ENCODE data around the gene PDLIM4. TPM values are rescaled to one million over a fixed set of nuclear protein-coding genes. Genes with fewer than 3 reads are reported as not detected.

PDLIM4 gene
- polyA plus RNA-seq, 1 donor = 17.9 TPM

GRCh38 chr5:132226516-132227234 lies 30.8 kb upstream of the PDLIM4 start:
- WGBS (ENCODE audit: insufficient coverage, low lambda C conversion rate) = 100% methylated on average over 1 of the region's 23 CpGs
- H3K4me3 ChIP-seq (ENCODE audit: low read length) = peak overlapping the region; percentile 54
- H3K27me3 ChIP-seq (ENCODE audit: control insufficient read depth, insufficient read depth, low read length) = no peaks in the 10 kb centered on the region
- DNase-seq = no peak
- no peaks in the 10 kb centered on the region for H3K36me3 ChIP-seq (ENCODE audit: control insufficient read depth, insufficient read depth, low read length)
- H3K27ac ChIP-seq (ENCODE audit: low read length) = no peak overlapping the region
- H3K4me1 ChIP-seq (ENCODE audit: control insufficient read depth, insufficient read depth, low read length) = peaks cover 7% of the 10 kb centered on the region
- no peaks in the 10 kb centered on the region for H3K9me3 ChIP-seq (ENCODE audit: control insufficient read depth, low read depth, low read length)

- DNase-seq = no peak
- WGBS (ENCODE audit: insufficient coverage, low lambda C conversion rate) = no CpG with 5 or more reads among the region's 13 CpGs
- H3K36me3 ChIP-seq (ENCODE audit: control insufficient read depth, insufficient read depth, low read length) = no peaks in the 10 kb centered on the region
- H3K27ac ChIP-seq (ENCODE audit: low read length) = no peak overlapping the region
- no peaks in the 10 kb centered on the region for H3K9me3 ChIP-seq (ENCODE audit: control insufficient read depth, low read depth, low read length)
- H3K4me3 ChIP-seq (ENCODE audit: low read length) = peak overlapping the region; percentile 54
- no peaks in the 10 kb centered on the region for H3K27me3 ChIP-seq (ENCODE audit: control insufficient read depth, insufficient read depth, low read length)
- H3K4me1 ChIP-seq (ENCODE audit: control insufficient read depth, insufficient read depth, low read length) = peaks cover 7% of the 10 kb centered on the region
Observed at GRCh38 chr5:132227235-132227484, 30.3 kb upstream of the PDLIM4 start.

- Histone ChIP-seq H3K4me3 (ENCODE audit: low read length) (peak within 1 kb of the TSS; percentile 54), H3K4me1 (ENCODE audit: control insufficient read depth, insufficient read depth, low read length) (peaks cover 7% of the 10 kb centered on the region), H3K36me3 (ENCODE audit: control insufficient read depth, insufficient read depth, low read length) (no peaks in the 10 kb centered on the region), H3K9me3 (ENCODE audit: control insufficient read depth, low read depth, low read length) (no peaks in the 10 kb centered on the region), H3K27me3 (ENCODE audit: control insufficient read depth, insufficient read depth, low read length) (no peaks in the 10 kb centered on the region), H3K27ac (ENCODE audit: low read length) (no peak within 1 kb of the TSS)
- no CpG with 5 or more reads among the region's 92 CpGs for WGBS (ENCODE audit: insufficient coverage, low lambda C conversion rate)
- peak; percentile 76 to 88 for DNase-seq
Observed at GRCh38 chr5:132227485-132228240, 29.8 kb upstream of the PDLIM4 start, which contains the start of gene P4HA2. Gene P4HA2 (minus strand): TSS chr5:132227853. CDS start chr5:132218626, 9,227 bp downstream.

- Histone ChIP-seq H3K9me3 (ENCODE audit: control insufficient read depth, low read depth, low read length) (no peaks in the 10 kb centered on the region), H3K4me1 (ENCODE audit: control insufficient read depth, insufficient read depth, low read length) (peaks cover 7% of the 10 kb centered on the region), H3K36me3 (ENCODE audit: control insufficient read depth, insufficient read depth, low read length) (no peaks in the 10 kb centered on the region), H3K4me3 (ENCODE audit: low read length) (peak overlapping the region; percentile 54), H3K27ac (ENCODE audit: low read length) (no peak overlapping the region), H3K27me3 (ENCODE audit: control insufficient read depth, insufficient read depth, low read length) (no peaks in the 10 kb centered on the region)
- WGBS (ENCODE audit: insufficient coverage, low lambda C conversion rate) = no CpG with 5 or more reads among the region's 27 CpGs
- no peak for DNase-seq
Observed at GRCh38 chr5:132228241-132229035, 29.1 kb upstream of the PDLIM4 start.

- H3K27ac ChIP-seq (ENCODE audit: low read length) = no peak overlapping the region
- no peaks in the 10 kb centered on the region for H3K9me3 ChIP-seq (ENCODE audit: control insufficient read depth, low read depth, low read length)
- no peaks in the 10 kb centered on the region for H3K36me3 ChIP-seq (ENCODE audit: control insufficient read depth, insufficient read depth, low read length)
- DNase-seq = no peak
- 100% methylated on average over 2 of the region's 5 CpGs for WGBS (ENCODE audit: insufficient coverage, low lambda C conversion rate)
- no peak overlapping the region for H3K4me3 ChIP-seq (ENCODE audit: low read length)
- no peaks in the 10 kb centered on the region for H3K27me3 ChIP-seq (ENCODE audit: control insufficient read depth, insufficient read depth, low read length)
- H3K4me1 ChIP-seq (ENCODE audit: control insufficient read depth, insufficient read depth, low read length) = peaks cover 7% of the 10 kb centered on the region
Observed at GRCh38 chr5:132229236-132229635, 28.3 kb upstream of the PDLIM4 start.

DNA sequence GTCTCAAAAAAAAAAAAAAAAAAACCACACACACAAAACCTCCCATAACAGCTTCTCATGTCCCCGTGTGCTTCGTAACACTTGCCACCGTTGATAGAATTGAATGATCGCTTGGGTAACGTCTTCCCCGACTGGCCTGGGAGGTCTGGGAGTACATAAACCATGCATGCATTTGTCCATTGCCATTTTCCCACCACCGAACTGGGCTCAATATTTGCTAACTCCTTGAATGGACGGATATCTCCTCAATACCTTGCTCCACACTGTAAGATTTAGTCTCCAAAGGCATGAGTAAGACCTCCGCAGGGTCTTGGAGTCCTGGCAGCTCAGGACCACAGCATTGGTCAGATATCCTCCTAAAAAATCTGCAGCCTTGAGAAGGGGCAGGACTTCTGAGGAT lies 26.6 kb upstream of the PDLIM4 start:
- Histone ChIP-seq H3K36me3 (ENCODE audit: control insufficient read depth, insufficient read depth, low read length) (no peaks in the 10 kb centered on the region), H3K9me3 (ENCODE audit: control insufficient read depth, low read depth, low read length) (no peaks in the 10 kb centered on the region), H3K27me3 (ENCODE audit: control insufficient read depth, insufficient read depth, low read length) (no peaks in the 10 kb centered on the region), H3K4me1 (ENCODE audit: control insufficient read depth, insufficient read depth, low read length) (peaks cover 7% of the 10 kb centered on the region), H3K27ac (ENCODE audit: low read length) (no peak overlapping the region), H3K4me3 (ENCODE audit: low read length) (no peak overlapping the region)
- WGBS (ENCODE audit: insufficient coverage, low lambda C conversion rate) = no CpG with 5 or more reads among the region's 9 CpGs
- DNase-seq = no peak

DNA sequence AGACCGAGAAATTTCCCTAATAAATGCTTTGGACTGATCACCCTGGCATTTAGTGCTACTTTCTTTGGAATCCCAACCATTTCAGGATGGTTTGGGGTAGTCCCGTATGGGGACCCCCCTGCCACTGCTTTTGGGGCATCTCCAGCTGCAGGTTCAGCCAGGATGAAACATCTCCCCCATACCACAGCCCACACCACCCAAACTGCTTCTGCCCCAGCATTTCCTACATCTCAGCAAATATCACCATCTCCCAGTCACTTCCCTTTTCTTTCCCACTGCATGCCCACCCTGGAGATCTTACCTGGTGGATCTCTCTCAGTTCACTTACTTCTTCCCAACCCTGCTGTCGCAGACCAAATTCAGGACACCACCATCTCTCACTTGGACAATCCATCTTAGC lies 25.0 kb upstream of the PDLIM4 start:
- DNase-seq = no peak
- no peaks in the 10 kb centered on the region for H3K4me1 ChIP-seq (ENCODE audit: control insufficient read depth, insufficient read depth, low read length)
- no CpG with 5 or more reads among the region's 3 CpGs for WGBS (ENCODE audit: insufficient coverage, low lambda C conversion rate)
- no peak overlapping the region for H3K27ac ChIP-seq (ENCODE audit: low read length)
- H3K36me3 ChIP-seq (ENCODE audit: control insufficient read depth, insufficient read depth, low read length) = no peaks in the 10 kb centered on the region
- no peaks in the 10 kb centered on the region for H3K27me3 ChIP-seq (ENCODE audit: control insufficient read depth, insufficient read depth, low read length)
- no peak overlapping the region for H3K4me3 ChIP-seq (ENCODE audit: low read length)
- no peaks in the 10 kb centered on the region for H3K9me3 ChIP-seq (ENCODE audit: control insufficient read depth, low read depth, low read length)

DNA sequence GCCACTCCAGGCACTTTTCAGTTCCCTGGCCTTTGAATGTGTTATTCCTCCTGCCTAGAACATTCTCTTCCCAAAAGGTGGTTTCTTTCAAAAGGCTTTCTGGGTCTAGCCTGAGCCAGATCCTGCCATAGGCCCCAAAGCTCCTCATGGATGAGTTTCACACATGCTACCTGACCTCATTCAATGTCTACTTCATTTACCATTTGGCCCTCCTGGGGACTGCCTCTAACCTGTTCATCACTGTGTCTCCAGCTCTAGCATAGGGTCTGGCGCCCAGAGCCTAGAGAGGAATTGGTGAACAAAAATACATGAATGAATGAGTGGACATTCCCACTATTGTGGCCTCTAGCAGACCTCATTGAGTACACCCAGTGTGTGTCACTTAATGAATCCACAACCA lies 24.4 kb upstream of the PDLIM4 start:
- no peak for DNase-seq
- H3K27ac ChIP-seq (ENCODE audit: low read length) = no peak overlapping the region
- WGBS (ENCODE audit: insufficient coverage, low lambda C conversion rate) = no CpG with 5 or more reads among the region's 1 CpG
- H3K27me3 ChIP-seq (ENCODE audit: control insufficient read depth, insufficient read depth, low read length) = no peaks in the 10 kb centered on the region
- no peak overlapping the region for H3K4me3 ChIP-seq (ENCODE audit: low read length)
- no peaks in the 10 kb centered on the region for H3K36me3 ChIP-seq (ENCODE audit: control insufficient read depth, insufficient read depth, low read length)
- H3K4me1 ChIP-seq (ENCODE audit: control insufficient read depth, insufficient read depth, low read length) = no peaks in the 10 kb centered on the region
- no peaks in the 10 kb centered on the region for H3K9me3 ChIP-seq (ENCODE audit: control insufficient read depth, low read depth, low read length)

DNA sequence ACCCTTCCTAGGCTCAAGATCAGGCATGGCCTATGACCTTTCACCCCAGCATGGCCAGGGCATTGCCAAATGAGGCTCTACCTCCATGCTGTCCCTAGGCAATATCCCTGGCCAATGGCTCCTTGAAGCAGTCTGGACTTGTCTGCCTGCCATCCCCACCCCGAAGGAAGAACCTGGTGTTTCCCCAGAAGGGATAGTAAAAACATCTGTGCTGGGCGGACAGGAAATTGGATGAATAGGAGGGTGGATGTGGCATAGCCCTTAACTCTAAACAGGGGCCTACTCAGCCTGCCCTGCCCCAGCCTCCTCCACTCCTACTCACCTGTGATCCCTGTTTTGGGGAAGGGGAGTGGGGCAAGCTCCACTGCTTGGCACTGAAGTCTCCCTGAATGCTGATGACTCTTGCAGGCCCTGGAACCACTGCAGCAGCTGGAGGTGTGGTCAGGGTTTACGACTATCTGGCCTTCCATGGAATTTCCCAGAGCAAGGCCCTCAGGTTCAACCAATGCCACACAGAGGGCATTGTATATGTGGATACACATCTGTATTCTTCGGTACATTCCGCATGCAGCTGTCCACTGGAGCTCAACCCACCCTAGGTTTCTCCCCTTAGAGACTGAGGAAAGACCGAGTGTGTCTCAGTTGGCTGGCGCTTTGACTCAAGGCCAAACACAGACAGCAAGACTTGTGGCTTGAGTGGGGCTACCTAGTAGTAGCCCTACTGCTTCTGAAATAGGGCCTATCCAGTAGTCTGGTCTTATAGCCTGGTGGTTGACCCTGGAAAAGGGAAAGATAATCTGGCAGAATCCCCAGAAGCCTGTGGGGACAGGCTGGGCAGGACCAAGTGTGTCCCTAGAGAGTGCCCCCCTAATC lies 23.4 kb upstream of the PDLIM4 start:
- WGBS (ENCODE audit: insufficient coverage, low lambda C conversion rate) = no CpG with 5 or more reads among the region's 7 CpGs
- no peaks in the 10 kb centered on the region for H3K9me3 ChIP-seq (ENCODE audit: control insufficient read depth, low read depth, low read length)
- H3K36me3 ChIP-seq (ENCODE audit: control insufficient read depth, insufficient read depth, low read length) = no peaks in the 10 kb centered on the region
- H3K27me3 ChIP-seq (ENCODE audit: control insufficient read depth, insufficient read depth, low read length) = no peaks in the 10 kb centered on the region
- H3K4me3 ChIP-seq (ENCODE audit: low read length) = no peak overlapping the region
- no peak for DNase-seq
- no peaks in the 10 kb centered on the region for H3K4me1 ChIP-seq (ENCODE audit: control insufficient read depth, insufficient read depth, low read length)
- H3K27ac ChIP-seq (ENCODE audit: low read length) = no peak overlapping the region

DNA sequence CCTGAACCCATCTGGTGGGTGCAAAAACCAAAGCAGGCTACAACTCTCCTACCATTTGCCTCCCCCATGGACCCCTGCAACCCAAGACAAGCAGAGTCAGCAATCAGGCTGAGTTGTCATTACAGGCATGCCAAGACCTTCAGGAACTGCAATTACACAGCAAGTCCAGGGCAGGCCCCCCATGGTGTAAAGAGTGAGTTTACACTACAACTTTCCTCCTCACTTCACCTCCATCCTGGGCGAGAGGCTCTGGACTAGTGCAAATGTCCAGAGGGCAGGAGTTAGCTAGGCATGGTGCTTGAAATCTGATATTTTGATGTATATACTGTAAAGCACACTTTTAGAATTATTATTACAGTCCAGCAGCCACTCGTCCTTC lies 22.8 kb upstream of the PDLIM4 start:
- H3K27me3 ChIP-seq (ENCODE audit: control insufficient read depth, insufficient read depth, low read length) = no peaks in the 10 kb centered on the region
- DNase-seq = no peak
- no peaks in the 10 kb centered on the region for H3K9me3 ChIP-seq (ENCODE audit: control insufficient read depth, low read depth, low read length)
- WGBS (ENCODE audit: insufficient coverage, low lambda C conversion rate) = 100% methylated on average over 1 of the region's 2 CpGs
- H3K36me3 ChIP-seq (ENCODE audit: control insufficient read depth, insufficient read depth, low read length) = no peaks in the 10 kb centered on the region
- H3K4me3 ChIP-seq (ENCODE audit: low read length) = no peak overlapping the region
- no peaks in the 10 kb centered on the region for H3K4me1 ChIP-seq (ENCODE audit: control insufficient read depth, insufficient read depth, low read length)
- no peak overlapping the region for H3K27ac ChIP-seq (ENCODE audit: low read length)
